ENCODE measurements around the gene ATG16L1.

The ATG16L1 gene

DNA sequence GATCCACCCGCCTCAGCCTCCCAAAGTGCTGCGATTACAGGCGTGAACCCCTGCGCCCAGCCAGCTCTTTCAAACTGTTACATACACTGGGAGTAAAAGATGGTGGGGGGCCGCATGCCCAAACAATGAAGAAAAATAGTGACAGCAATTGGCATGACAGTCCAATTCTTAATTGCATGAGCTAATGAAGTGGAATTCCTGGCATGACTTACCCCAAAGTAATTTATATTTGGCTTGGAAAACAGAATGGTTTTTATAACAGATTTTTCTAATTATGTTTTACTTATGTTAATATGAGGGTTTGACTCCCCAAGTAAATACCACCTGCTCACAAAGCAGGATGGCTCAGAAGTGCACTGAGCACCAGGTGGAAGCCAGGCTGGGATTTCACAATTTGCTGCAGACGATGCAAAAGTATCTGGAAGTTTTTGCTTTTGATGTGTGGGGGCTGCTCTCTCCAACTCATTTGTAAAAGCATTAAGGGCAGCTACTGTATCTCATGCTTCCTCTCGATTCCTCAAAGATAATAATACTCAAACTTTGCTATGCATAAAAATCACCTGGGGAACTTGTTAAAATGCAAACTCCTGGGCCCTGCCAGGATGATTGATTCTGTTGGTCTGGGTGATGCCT is 24.0 kb upstream of the ATG16L1 start:
- no peak for DNase-seq (ENCODE audit: low read depth)

DNA sequence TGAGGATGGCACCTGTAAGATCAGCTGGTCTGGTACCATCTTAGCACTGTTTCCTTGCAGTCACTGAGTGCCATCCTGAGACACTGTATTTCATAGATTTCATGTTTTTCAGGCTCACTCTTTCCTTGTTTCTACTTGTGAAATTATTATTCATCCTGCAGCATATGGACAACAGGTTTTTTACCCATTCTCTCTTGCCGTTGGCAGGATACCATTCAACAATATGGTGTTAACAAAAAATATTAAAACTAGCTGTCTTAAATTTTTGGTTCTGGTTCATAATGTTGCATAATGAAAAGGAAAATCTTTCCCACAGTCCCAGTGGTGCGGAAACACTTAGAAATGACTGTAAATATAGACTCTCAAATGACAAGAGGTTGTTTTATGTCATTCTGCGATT is 23.1 kb upstream of the ATG16L1 start:
- no peak for DNase-seq (ENCODE audit: low read depth)

DNA sequence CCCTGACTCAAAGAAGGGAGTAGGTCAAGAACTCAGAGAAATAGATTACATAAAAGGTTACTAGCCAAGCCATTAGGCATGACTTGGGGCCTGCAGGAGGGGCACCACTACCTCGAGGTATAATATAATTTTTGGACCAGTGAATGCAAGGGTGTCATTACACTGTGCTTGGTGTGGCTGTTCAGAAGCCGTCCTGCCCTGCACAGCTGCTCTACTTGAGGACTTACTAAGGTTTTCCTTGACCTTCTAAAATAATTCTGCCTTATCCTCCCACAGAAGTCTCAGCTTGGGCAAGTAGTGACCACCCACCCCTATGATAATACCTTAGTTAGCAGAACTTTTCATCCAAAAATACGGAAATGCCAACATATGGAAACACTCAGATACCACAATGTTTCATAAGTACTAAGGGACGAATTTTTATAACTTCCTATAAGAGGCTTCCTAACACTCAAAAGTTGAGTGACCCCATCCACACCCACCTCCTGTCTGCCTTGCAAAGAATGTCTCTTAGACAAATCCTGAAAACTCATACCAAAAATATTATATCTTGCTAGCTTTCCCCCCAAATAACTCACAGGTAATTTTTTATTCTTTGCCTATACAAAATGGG is 17.7 kb upstream of the ATG16L1 start:
- no peak for DNase-seq (ENCODE audit: low read depth)

DNA sequence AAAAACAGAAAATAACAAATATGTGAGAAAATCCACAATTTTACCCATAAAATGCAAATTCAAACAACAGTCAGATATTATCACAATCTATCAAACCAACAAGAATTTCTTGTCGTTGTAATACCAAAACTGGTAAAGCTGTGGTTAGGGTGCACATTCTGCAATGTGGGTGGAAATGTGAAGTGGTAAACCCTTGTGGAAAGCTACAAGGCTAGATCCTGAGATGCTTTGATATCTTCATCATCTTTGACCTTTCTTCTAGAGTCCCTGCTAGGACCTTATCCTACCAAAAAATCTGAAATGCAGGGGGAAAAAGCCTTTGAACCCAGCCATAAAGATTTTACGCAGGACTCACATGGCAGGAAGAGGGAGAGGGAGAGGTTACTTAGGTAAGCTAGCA is 17.2 kb upstream of the ATG16L1 start:
- DNase-seq (ENCODE audit: low read depth), result no peak

DNA sequence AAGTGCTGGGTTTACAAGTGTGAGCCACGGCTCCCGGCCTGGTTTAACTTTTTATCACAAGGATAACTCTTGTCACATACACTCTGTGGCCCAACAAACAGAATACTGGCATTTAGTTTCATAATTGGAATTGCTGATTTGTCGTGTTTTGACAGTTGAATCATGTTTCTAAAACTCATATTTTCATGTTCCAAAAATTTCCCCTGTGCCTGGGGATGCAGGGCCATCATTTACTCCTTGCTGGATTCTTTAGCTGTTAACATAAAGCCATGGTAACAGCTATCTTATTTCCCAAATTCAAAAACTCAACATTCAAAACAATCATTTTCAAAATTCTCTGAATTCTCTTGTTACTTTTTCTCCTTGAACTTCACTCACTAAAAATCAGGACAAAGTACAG is 16.5 kb upstream of the ATG16L1 start:
- no peak for DNase-seq (ENCODE audit: low read depth)

DNA sequence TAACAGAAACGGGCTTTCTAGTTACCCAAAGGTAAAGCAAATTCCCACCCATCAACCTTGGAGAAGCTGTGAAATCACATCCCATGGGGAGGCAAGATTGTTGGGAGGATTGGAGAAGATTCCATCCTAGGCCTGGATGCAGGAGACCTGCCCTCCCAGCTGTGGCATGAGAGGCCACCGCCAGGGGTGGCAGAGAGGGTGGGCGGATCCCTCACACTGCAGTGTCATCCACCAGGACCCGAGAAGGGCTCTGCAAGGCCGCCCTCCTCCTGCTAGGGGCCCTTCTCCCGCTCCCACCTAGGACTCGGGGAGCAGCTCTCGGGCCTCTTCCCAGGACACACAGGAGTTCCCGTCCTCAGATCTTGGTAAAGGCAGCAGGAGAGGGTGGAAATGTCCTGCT is 15.5 kb upstream of the ATG16L1 start:
- DNase-seq (ENCODE audit: low read depth), result no peak

DNA sequence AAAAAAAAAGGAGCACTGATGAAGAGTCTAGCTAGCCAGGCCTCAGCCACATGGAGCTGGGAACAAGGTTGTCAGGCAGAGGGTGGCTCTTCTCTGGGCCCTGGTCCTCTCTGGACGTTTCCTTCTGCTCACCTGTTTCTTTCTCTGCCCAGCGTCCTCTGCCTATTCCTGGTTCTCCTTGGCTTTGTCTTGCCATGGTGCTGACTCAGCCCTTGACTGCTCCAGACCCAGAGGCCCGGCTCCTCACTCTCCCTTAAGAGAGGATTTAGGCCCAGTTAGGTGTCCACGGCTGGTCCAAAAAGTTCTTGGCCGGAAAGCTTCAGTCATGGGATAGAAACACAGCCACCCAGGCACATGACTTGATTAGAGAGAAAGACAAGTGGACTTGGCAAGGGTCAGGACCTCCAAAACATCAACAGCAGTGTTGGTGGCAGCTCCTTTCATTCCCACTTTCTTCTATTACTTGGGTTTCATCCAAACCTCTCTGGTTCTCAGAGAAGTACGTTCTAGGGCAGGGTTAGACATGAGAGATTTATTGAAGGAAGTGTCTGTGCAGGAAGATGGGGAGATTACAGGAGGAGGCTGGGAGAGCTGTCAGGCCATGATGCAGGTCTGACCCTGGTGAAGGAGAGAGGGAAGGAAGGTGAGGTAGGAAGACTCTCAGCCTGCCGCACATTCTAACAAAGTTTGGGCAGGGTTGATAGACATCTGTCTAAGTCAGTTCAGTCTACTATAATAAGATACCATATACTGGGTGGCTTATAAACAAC is 14.5 kb upstream of the ATG16L1 start:
- no peak for DNase-seq (ENCODE audit: low read depth)

DNA sequence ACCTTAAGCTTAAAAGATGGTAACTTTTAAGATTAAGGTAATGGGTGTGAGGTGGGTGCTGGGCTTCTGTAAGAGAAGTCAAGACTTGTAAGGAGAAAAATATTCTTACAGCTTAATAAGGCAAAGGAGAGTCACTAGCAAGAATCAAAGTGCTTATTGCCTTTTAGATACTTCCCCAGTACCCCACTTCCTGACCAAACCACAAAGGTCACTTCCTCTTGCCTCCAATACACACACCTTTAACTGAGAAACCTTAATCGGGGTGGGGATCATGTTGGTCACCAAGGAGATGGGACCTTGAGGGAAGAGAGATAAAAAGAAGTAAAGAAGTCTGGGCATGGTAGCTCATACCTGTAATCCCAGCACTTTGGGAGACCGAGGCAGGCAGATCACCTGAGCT is 10.6 kb upstream of the ATG16L1 start:
- no peak for DNase-seq (ENCODE audit: low read depth)

DNA sequence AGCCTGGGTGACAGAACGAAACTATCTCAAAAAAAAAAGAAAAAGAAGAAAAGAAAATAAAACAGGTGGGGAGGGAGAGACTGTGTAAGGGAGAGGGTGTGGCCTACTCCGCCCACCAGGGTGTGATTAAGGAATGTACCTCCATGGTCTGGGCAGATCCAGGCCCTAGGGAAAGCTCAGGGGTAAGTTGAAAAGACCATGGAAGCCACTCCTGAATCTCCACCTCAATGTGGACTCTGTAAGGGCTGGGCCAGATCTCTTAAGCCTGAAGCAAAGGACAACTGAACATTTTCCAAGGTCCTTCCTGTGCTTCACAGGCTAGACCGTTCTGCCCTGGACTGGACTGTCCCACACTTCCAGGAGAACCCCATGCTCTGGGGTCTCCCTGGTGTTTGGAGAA is 9.7 kb upstream of the ATG16L1 start:
- DNase-seq (ENCODE audit: low read depth), result no peak

DNA sequence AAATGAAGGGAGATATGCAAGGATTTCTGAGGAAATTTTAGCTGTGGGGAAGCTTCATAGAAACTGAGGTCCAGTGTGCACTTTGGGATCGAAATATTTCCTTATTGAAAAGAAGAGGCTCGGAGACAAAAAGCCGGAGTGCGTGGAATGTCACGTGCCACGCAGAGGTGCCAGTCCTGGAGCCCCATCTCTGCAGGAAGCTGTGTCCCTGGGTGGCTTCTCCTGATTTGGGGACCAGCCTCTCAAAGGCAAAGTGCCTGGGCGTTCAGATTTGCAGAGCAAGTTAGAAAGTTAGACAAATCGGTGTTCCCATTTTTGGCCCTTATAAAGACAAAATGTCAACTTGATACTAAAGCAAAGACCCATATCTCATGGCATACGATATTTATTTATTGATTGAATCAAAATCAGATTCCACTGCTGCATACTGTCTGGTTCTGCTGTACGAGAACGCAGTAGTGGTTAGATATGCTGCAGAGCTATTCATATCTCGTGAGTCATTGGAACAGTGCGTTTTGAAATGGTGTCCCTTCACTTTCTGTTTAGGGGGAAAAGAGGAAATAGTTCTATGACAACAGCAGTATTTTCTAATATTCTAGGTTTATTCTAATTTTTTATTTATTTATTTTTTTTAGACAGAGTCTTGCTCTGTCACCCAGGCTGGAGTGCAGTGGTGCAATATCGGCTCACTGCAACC is 9.1 kb upstream of the ATG16L1 start:
- no peak for DNase-seq (ENCODE audit: low read depth)

DNA sequence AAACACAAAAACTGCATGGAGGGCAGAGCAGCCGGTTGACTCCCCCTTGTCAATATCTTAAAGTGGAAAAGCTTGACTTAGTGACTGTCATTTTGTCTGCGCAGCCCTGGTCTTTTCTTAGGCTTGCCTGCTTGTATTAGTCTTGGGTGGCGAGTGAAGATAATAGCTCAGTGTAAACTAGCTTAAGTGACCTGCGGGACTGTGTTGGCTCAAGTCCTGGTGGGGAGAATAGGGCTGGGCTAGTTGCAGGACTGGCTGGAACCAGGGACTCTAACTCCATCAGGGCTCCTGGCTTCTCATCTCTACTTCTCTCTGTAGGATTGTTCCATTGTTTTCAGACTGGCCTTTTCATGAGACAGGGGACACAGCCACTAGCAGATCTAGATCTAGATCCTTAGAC is 8.1 kb upstream of the ATG16L1 start:
- no peak for DNase-seq (ENCODE audit: low read depth)

DNA sequence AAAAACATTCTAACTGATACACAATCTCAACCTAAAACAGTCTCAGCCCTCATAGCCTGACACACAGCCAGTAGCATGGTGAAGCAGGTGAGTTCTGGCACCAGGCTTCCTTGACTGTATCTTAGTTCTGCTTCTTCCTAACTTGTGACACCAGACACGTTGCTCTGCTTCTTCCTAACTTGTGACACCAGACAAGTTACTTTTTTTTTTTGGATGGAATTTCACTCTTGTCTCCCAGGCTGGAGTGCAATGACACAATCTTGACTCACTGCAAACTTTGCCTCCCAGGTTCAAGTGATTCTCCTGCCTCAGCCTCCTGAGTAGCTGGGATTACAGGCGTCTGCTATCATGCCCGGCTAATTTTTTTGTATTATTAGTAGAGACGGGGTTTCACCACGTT is 6.7 kb upstream of the ATG16L1 start:
- no peak for DNase-seq (ENCODE audit: low read depth)

DNA sequence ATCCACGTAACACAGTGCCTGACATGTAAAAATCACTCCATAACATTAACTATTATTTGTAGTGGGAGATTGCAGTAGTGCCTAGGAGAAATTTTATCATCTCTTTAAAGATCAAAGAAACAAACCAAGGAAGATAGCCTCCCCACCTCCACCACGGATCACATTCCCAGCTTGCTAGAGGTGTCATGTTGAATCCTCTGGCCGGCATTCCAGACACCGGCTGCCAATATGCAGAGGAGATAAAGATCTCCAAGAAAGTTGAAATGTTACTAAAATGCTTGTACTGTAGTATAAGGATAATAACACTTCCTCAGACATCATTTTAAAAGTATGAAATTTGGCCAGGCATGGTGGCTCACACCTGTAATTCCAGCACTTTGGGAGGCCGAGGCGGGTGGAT is 6.1 kb upstream of the ATG16L1 start:
- no peak for DNase-seq (ENCODE audit: low read depth)

DNA sequence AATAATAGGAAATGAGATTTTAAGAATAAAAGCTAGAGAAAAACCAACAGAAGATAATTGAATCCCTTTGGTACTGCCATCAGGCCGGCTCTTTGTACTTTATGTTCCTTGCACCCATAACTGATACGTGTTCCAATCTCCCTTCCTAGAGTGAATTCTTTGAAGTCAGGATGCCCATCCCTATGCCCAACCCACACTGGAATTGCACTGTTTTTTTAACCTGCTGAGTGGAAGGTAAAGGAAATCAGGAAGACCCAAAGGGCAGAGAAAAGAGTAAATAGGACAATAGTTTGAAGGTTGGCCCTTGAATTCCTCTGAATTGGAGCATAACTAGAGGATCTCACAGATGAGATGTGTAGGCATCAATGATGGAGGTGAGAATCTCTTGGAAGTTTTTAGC is 4.4 kb upstream of the ATG16L1 start:
- DNase-seq (ENCODE audit: low read depth), result no peak

DNA sequence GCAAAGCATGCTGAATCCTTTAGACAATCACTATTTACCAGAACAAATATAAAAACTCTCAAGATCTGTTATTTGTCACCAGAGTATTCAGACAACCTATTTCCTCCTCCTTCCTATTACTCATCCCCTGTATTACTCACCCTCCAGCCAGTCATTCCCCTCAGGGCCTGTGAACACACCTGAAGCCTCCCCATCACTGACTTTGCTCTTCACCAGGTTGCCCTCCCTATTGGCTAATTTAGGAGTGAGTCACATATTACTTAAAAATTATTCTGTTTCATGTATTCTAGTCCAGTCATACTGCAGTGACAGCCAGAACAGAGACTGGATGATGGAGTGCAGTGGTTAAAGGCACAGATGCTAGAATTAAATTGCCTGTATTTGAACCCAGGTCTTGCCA is 3.7 kb upstream of the ATG16L1 start:
- DNase-seq (ENCODE audit: low read depth), result peak; percentile 37

DNA sequence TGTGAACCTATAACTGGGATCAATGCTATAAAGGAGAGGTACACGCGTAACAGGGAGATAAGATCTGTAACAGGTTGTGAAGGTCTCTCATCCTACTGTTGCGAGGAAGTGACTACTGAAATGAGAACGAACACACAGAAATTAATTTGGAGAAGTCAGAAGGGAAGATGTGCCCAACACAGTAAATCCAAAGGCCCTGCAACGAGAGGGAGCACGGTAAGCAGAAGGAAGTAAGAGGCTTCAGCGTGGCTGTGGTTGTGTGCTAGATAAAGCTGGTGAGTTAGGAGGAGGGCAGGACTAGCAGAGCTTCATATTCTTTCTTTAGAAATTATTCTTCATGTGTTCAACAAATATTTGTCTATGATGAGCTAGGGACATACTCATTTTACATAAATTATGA is 2.5 kb upstream of the ATG16L1 start:
- no peak for DNase-seq (ENCODE audit: low read depth)

DNA sequence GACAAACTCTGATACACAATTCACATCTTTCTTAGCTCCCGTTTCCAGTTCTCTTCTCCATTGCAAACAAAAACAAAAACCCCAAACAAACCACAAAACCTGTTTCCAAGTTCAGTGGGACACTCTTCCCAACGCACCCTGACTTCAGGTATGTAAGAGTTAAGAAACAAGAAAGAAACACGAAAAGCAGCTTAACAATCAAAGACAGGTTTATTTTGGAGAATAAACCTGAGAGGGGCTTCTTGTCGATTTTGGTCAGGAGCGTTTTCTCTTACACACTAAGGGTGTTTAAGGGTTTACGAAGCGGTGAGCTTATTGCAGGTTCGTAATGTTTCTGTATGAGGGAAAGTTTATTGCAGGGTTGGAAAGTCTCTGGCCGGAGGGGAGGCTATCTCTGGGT is 905 bp upstream of the ATG16L1 start:
- no peak for DNase-seq (ENCODE audit: low read depth)

DNA sequence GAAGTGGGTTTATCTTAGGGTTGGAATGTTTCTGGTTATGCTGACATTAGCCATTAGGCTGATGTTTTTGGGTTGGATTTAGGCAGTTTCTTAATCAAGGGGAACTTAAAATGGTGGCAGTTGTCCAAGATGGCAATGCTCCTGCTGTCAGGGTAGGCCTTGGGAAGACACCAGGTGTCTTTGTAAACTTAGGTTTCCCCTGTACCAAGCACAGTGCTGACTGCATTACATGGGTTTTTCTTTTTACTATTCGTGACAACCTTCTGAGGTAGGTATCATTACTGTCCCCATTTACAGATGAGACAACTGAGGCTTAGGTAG is 528 bp upstream of the ATG16L1 start:
- no peak for DNase-seq (ENCODE audit: low read depth)

DNA sequence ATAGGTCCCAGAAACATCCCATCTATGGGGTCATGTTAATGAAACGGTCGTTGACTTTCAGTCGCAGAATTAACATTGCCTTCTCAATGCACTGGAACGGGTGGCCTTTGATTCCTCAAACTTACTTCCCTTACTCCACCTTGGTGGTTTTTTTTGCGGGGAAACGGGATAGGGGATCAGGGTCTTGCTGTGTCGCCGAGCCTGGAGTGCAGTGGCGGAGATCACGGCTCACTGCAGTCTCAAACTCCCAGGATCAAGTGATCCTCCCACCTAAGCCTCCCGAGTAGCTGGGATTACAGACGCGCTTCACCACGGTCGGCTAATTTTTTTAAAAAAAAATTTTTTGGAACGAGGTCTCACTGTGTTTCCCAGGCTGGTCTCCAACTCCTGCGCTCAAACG is 754 bp downstream of the ATG16L1 start:
- DNase-seq (ENCODE audit: low read depth), result no peak

DNA sequence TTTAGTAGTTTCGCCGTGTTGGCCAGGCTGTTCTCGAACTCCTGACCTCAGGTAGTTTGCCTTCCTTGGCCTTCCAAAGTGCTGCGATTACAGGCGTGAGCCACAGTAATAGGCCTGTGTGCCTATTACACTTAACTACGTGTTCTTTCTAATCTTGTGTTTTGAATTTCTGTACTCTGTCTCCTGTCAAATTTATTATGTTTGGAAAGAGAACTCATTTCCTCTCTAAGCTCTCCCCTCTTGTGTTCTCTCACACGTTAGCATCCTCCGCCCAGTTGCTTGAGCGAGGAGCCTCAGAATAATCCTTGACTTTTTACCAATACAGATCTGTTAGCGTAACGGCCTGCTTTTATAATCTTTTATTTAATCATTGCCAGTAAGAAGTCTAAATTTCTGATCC is 3.7 kb downstream of the ATG16L1 start:
- DNase-seq (ENCODE audit: low read depth), result no peak

DNA sequence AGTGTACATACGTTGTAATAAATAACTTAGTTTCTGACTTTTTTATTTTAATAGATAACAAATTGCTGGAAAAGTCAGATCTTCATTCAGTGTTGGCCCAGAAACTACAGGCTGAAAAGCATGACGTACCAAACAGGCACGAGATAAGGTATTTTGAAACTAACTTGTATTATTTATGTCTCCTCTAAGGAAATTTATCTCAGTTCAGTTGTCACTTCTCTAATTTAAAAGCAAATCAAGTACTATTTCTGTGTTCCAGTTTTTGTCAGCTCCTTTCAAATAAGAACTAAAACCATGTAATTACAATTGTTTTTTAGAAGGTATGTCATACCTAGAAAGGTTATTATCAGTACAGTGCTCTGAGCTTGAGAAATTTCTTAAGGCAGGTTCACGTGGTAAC is 4.6 kb downstream of the ATG16L1 start:
- DNase-seq (ENCODE audit: low read depth), result no peak

DNA sequence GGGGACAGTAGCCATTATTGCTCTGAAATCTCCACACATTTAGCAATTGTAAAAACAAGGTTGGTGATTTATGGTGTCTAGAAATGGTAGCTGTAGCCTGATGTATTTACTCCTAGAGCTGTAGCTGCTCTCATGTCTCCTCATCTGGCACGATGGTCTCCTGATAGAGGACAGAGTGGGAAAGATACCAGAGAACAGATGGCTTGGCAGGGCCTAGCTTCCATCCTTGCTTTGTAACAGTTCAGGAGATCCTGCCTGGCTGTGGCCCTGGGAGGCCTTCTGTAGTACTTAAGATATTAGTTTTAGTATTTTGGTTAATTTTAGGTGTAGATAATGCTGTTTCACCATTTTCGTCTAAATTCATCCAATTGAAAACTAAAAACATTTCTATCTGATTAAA is 6.7 kb downstream of the ATG16L1 start:
- no peak for DNase-seq (ENCODE audit: low read depth)

DNA sequence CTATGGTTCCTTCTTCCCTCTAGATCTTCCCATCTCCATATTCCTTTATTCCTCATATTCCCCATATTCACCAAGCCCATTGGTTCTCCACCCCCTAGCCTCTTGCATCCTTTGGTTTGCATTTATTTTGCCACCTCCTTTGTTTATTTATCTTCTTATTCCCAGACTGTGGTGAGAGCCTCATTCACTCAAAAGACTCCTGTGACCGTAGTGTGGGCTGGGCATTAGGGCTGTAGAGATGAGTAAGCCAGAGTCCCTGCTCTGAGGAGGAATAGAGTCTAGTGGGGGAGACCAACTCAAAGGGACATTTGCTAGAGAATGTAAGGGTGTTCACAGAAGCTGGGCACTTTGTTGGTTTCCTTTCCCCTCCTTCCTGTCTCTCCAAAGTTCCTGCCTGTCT is 8.3 kb downstream of the ATG16L1 start:
- no peak for DNase-seq (ENCODE audit: low read depth)
